SK-N-SH (cell line): ENCODE results near the gene PHC2. TPM values are rescaled to one million over a fixed set of nuclear protein-coding genes. Genes with fewer than 3 reads are reported as not detected.

Experiments used
- CTCF ChIA-PET: fragments of 300-600, 350-600 bp; formaldehyde crosslinking; extraction: SDS; loops from one replicate; lab custom pipeline; 2021; lab: Yijun Ruan, JAX
- POLR2A ChIA-PET: fragments of 350-600 bp; sonication (Branson Sonifier 250); formaldehyde crosslinking; extraction: SDS; loops from one replicate; lab custom pipeline; 2020; ENCODE audit warnings: antibody characterized with exemption, inconsistent platforms; lab: Yijun Ruan, JAX
- DNase-seq: peaks from one replicate; pipeline ENCODE4 v3.0.0; 2012
- H2AFZ ChIP-seq: fragments of 200-600 bp; sonication (generic); 2 replicates; pipeline ENCODE4 v1.8.1; 2016; ENCODE audit warnings: antibody characterized with exemption, mild to moderate bottlenecking, low read depth
- H3F3A ChIP-seq: fragments of 200-600 bp; sonication (generic); replicated peaks from 2 replicates; pipeline ENCODE3; 2016; ENCODE audit warnings: antibody characterized with exemption, mild to moderate bottlenecking; ENCODE audit not compliant: insufficient read depth
- H3K27ac ChIP-seq, 2 experiments: fragments of 200-500 bp in 1 of 2; fragments of 200-600 bp in 1 of 2; sonication (Bioruptor generic) in 1 of 2; sonication (generic), shearing (Covaris generic) in 1 of 2; 2 replicates each; pipeline versions ENCODE4 v1.5.1 to v1.6.1; 2014 to 2016; ENCODE audit warnings: low read depth in 2 of 2, inconsistent platforms in 1 of 2, low read length in 1 of 2, mild to moderate bottlenecking in 1 of 2, mixed read lengths in 1 of 2
- H3K27me3 ChIP-seq: fragments of 200-600 bp; sonication (generic), shearing (Covaris generic); 2 replicates; pipeline ENCODE4 v1.6.1; 2016; ENCODE audit warnings: mixed run types; ENCODE audit not compliant: insufficient read depth
- H3K36me3 ChIP-seq, 2 experiments: fragments of 200-500 bp in 1 of 2; fragments of 200-600 bp in 1 of 2; sonication (Bioruptor generic) in 1 of 2; sonication (generic) in 1 of 2; replicated peaks in 1 of 2; 2 replicates each; pipeline versions ENCODE3 to v1.5.1; 2014 to 2016; ENCODE audit warnings: low read length in 1 of 2, mild to moderate bottlenecking in 1 of 2; ENCODE audit not compliant: insufficient read depth in 2 of 2, control insufficient read depth in 1 of 2
- H3K4me1 ChIP-seq, 2 experiments: fragments of 200-500 bp in 1 of 2; fragments of 200-600 bp in 1 of 2; sonication (Bioruptor generic) in 1 of 2; sonication (generic), shearing (Covaris generic) in 1 of 2; 2 replicates each; pipeline versions ENCODE4 v1.5.1 to v1.6.1; 2014 to 2016; ENCODE audit warnings: low read depth in 1 of 2, low read length in 1 of 2, mixed run types in 1 of 2; ENCODE audit not compliant: insufficient read depth in 2 of 2, control insufficient read depth in 1 of 2
- H3K4me2 ChIP-seq: fragments of 200-600 bp; sonication (generic), shearing (Covaris generic); 2 replicates; pipeline ENCODE4 v1.6.1; 2017; ENCODE audit warnings: mixed run types
- H3K4me3 ChIP-seq, 2 experiments: fragments of 200-500 bp in 1 of 2; fragments of 200-600 bp in 1 of 2; sonication (Bioruptor generic) in 1 of 2; sonication (generic), shearing (Covaris generic) in 1 of 2; 2 replicates each; pipeline versions ENCODE4 v1.5.1 to v1.8.1; 2014 to 2016; ENCODE audit warnings: low read depth in 2 of 2, inconsistent platforms in 1 of 2, low read length in 1 of 2, mild to moderate bottlenecking in 1 of 2, mixed read lengths in 1 of 2, moderate library complexity in 1 of 2
- H3K79me2 ChIP-seq: fragments of 200-600 bp; sonication (generic); 2 replicates; pipeline ENCODE4 v1.8.1; 2017; ENCODE audit warnings: mild to moderate bottlenecking; ENCODE audit not compliant: insufficient read depth
- H3K9ac ChIP-seq: fragments of 200-600 bp; sonication (generic); 2 replicates; pipeline ENCODE4 v1.6.1; 2017; ENCODE audit warnings: mixed run types
- H3K9me2 ChIP-seq: fragments of 200-600 bp; sonication (generic); 2 replicates; pipeline ENCODE4 v1.6.1; 2017; ENCODE audit warnings: mixed run types
- H3K9me3 ChIP-seq: fragments of 200-600 bp; sonication (generic); 2 replicates; pipeline ENCODE4 v1.6.1; 2017; ENCODE audit warnings: mixed run types, mild to moderate bottlenecking, moderate library complexity
- H4K20me1 ChIP-seq: fragments of 200-600 bp; sonication (generic); 2 replicates; pipeline ENCODE4 v1.6.1; 2017; ENCODE audit warnings: mild to moderate bottlenecking, mixed run types; ENCODE audit not compliant: insufficient read depth
- ELF1 ChIP-seq: IDR thresholded peaks from 2 replicates; pipeline ENCODE4 v1.4.0; 2012
- EP300 ChIP-seq, 2 experiments: IDR thresholded peaks; 2 replicates each; pipeline versions ENCODE4 v1.4.0 to v1.6.1; 2012; ENCODE audit warnings: borderline replicate concordance in 1 of 2, low read depth in 1 of 2, low read length in 1 of 2
- FOSL2 ChIP-seq: IDR thresholded peaks from 2 replicates; pipeline ENCODE4 v1.4.0; 2012; ENCODE audit warnings: low read depth, mild to moderate bottlenecking, moderate library complexity, borderline replicate concordance
- FOXJ3 ChIP-seq: sonication (generic); formaldehyde crosslinking; IDR thresholded peaks from 2 replicates; pipeline ENCODE4 v1.5.1; 2020; ENCODE audit warnings: mild to moderate bottlenecking, missing genetic modification reagents
- JUND ChIP-seq: IDR thresholded peaks from 2 replicates; pipeline ENCODE4 v1.4.0; 2012
- NFIC ChIP-seq: IDR thresholded peaks from 2 replicates; pipeline ENCODE4 v1.4.0; 2012; ENCODE audit warnings: borderline replicate concordance
- POLR2AphosphoS5 ChIP-seq: IDR thresholded peaks from 2 replicates; pipeline ENCODE4 v1.6.1; 2012; ENCODE audit warnings: low read depth, low read length
- RXRA ChIP-seq: IDR thresholded peaks from 2 replicates; pipeline ENCODE4 v1.4.0; 2012; ENCODE audit warnings: low read depth, mild to moderate bottlenecking, borderline replicate concordance
- TAF1 ChIP-seq: IDR thresholded peaks from 2 replicates; pipeline ENCODE4 v1.6.1; 2012; ENCODE audit warnings: low read depth, mild to moderate bottlenecking, low read length, moderate library complexity, borderline replicate concordance
- TEAD4 ChIP-seq: IDR thresholded peaks from 2 replicates; pipeline ENCODE4 v1.4.0; 2012; ENCODE audit warnings: mild to moderate bottlenecking, borderline replicate concordance; ENCODE audit not compliant: insufficient read depth
- WGBS: methylation state at CpG from one replicate; pipeline ENCODE4 v1.1.6; 2017; ENCODE audit warnings: low lambda C conversion rate; 5-methylcytosine and 5-hydroxymethylcytosine counted together
- polyA plus RNA-seq, 3 experiments: library from polyadenylated mRNA; depleted of rRNA; stranded (reverse); fragments of >200 nt; gene quantifications; 2 replicates each; pipeline ENCODE4 v1.2.3, GENCODE V29; 2012
- TF ChIP-seq, protein P1 (sequence below): fragments of 200-600 bp; sonication (generic); IDR thresholded peaks from 2 replicates; pipeline ENCODE4 v1.6.1; 2017; ENCODE audit warnings: antibody characterized with exemption, mild to moderate bottlenecking, moderate library complexity
- TF ChIP-seq, protein P2 (sequence below): IDR thresholded peaks from 2 replicates; pipeline ENCODE4 v1.4.0; 2012; ENCODE audit warnings: low read depth, borderline replicate concordance
- TF ChIP-seq, protein P3 (sequence below): IDR thresholded peaks from 2 replicates; pipeline ENCODE4 v1.4.0; 2012; ENCODE audit warnings: low read depth, borderline replicate concordance
- TF ChIP-seq, protein P4 (sequence below): IDR thresholded peaks from 2 replicates; pipeline ENCODE4 v1.4.0; 2012; ENCODE audit warnings: low read depth

PHC2 gene
- polyA plus RNA-seq, 1 of the 3 experiments (the other 2 are of a cell fraction) = 98.7 TPM

DNA sequence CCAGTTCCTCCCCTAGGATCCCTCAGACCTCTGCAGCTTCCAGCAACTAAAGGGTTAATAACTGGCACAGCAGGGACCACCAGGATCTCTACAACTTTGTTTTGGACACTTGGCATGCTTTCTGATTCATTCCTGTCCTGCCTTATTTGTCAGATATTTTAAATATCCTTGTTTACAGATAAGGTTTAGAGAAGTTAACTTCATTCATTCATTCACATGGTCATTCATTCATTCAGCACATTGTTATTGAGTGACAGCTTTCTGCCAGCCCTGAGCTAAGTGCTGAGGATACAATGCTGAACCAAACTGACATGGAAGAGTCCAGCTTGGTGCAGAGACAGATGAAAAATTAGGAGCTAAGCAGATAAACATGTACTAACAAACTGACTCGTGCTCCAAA is 8.8 kb upstream of the PHC2 start:
- WGBS = 74% methylated on average over 1 of the region's 1 CpG
- POLR2A ChIA-PET = no interaction called here
- Histone ChIP-seq H3K36me3 (no peaks in the 10 kb centered on the region), H2AFZ (no peak overlapping the region), H3K27me3 (no peaks in the 10 kb centered on the region), H3K4me1 (peaks cover 21 to 43% of the 10 kb centered on the region in 2 experiments), H3K9me2 (no peaks in the 10 kb centered on the region), H3K79me2 (no peaks in the 10 kb centered on the region), H3K9ac (no peak overlapping the region), H3K9me3 (no peaks in the 10 kb centered on the region), H3K27ac (no peak overlapping the region), H3K4me2 (no peak overlapping the region), H4K20me1 (no peaks in the 10 kb centered on the region), H3K4me3 (no peak overlapping the region), H3F3A (peaks cover 22% of the 10 kb centered on the region)
- TF ChIP-seq FOSL2 (no peak), JUND (no peak), TEAD4 (no peak), RXRA (no peak), ELF1 (no peak), FOXJ3 (CRISPR knock-in tag) (no peak), NFIC (no peak), TAF1 (no peak), POLR2AphosphoS5 (no peak), EP300 (IDR thresholded peaks at IDR 0.05; ENCODE audit: borderline replicate concordance in 1 of 2, low read depth in 1 of 2, low read length in 1 of 2) (no peak)
- TF ChIP-seq, protein P1, sequence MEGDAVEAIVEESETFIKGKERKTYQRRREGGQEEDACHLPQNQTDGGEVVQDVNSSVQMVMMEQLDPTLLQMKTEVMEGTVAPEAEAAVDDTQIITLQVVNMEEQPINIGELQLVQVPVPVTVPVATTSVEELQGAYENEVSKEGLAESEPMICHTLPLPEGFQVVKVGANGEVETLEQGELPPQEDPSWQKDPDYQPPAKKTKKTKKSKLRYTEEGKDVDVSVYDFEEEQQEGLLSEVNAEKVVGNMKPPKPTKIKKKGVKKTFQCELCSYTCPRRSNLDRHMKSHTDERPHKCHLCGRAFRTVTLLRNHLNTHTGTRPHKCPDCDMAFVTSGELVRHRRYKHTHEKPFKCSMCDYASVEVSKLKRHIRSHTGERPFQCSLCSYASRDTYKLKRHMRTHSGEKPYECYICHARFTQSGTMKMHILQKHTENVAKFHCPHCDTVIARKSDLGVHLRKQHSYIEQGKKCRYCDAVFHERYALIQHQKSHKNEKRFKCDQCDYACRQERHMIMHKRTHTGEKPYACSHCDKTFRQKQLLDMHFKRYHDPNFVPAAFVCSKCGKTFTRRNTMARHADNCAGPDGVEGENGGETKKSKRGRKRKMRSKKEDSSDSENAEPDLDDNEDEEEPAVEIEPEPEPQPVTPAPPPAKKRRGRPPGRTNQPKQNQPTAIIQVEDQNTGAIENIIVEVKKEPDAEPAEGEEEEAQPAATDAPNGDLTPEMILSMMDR = no peak
- TF ChIP-seq, protein P2, sequence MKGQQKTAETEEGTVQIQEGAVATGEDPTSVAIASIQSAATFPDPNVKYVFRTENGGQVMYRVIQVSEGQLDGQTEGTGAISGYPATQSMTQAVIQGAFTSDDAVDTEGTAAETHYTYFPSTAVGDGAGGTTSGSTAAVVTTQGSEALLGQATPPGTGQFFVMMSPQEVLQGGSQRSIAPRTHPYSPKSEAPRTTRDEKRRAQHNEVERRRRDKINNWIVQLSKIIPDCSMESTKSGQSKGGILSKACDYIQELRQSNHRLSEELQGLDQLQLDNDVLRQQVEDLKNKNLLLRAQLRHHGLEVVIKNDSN = no peak
- TF ChIP-seq, protein P3, sequence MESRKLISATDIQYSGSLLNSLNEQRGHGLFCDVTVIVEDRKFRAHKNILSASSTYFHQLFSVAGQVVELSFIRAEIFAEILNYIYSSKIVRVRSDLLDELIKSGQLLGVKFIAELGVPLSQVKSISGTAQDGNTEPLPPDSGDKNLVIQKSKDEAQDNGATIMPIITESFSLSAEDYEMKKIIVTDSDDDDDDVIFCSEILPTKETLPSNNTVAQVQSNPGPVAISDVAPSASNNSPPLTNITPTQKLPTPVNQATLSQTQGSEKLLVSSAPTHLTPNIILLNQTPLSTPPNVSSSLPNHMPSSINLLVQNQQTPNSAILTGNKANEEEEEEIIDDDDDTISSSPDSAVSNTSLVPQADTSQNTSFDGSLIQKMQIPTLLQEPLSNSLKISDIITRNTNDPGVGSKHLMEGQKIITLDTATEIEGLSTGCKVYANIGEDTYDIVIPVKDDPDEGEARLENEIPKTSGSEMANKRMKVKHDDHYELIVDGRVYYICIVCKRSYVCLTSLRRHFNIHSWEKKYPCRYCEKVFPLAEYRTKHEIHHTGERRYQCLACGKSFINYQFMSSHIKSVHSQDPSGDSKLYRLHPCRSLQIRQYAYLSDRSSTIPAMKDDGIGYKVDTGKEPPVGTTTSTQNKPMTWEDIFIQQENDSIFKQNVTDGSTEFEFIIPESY = no peak
- TF ChIP-seq, protein P4, sequence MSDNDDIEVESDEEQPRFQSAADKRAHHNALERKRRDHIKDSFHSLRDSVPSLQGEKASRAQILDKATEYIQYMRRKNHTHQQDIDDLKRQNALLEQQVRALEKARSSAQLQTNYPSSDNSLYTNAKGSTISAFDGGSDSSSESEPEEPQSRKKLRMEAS = no peak
- CTCF ChIA-PET = interaction anchor here (0.7 to 11.8 kb wide), 3 partner anchors 9 to 16 kb away, joined by 3 to 58 read pairs (median 3); no protein-coding TSS in a partner anchor
- DNase-seq = no peak
